AG09309 (cell line): ENCODE results near the gene TXNRD2.

Experiments used
- DNase-seq: peaks from one replicate; pipeline ENCODE4 v3.0.0-alpha.2; 2010; ENCODE audit warnings: low read depth
- H3K4me3 ChIP-seq: 2 replicates; pipeline ENCODE4 v1.5.1; 2011; ENCODE audit warnings: mild to moderate bottlenecking, low read depth, low read length, moderate library complexity; ENCODE audit not compliant: control insufficient read depth
- CTCF ChIP-seq: IDR thresholded peaks from 2 replicates; pipeline ENCODE4 v1.5.1; 2011; ENCODE audit warnings: mild to moderate bottlenecking, low read depth, low read length, inconsistent platforms; ENCODE audit not compliant: insufficient read depth, control insufficient read depth; ENCODE audit errors: missing control alignments

The TXNRD2 gene

GRCh38 chr22:19879643-19879991, 62.0 kb downstream of the TXNRD2 start:
- TF ChIP-seq CTCF, result no peak
- no peak for DNase-seq
- H3K4me3 ChIP-seq, result no peak overlapping the region

- no peak overlapping the region for H3K4me3 ChIP-seq
- no peak for DNase-seq
- no peak for TF ChIP-seq CTCF
These were observed 62.4 kb downstream of the TXNRD2 start for GRCh38 chr22:19879246-19879570.

- H3K4me3 ChIP-seq, result no peak overlapping the region
- no peak for DNase-seq
- no peak for TF ChIP-seq CTCF
These were observed 63.0 kb downstream of the TXNRD2 start for GRCh38 chr22:19878461-19879245.

GRCh38 chr22:19877626-19878339, 63.8 kb downstream of the TXNRD2 start:
- TF ChIP-seq CTCF, result no peak
- no peak overlapping the region for H3K4me3 ChIP-seq
- no peak for DNase-seq

- no peak for TF ChIP-seq CTCF
- H3K4me3 ChIP-seq, result no peak overlapping the region
- DNase-seq, result no peak
These were observed 64.5 kb downstream of the TXNRD2 start for GRCh38 chr22:19876941-19877625.

GRCh38 chr22:19876314-19876940, 65.2 kb downstream of the TXNRD2 start:
- H3K4me3 ChIP-seq, result no peak overlapping the region
- TF ChIP-seq CTCF, result no peak
- DNase-seq, result no peak
